Measurements from ENCODE around the gene SYT8. TPM values are rescaled to one million over a fixed set of nuclear protein-coding genes. Genes with fewer than 3 reads are reported as not detected.
"Not testable (repeated sequence)": the region's sequence is repeated elsewhere in the genome, so short reads cannot be mapped to it uniquely, and the experiment has no call there.

The SYT8 gene
- polyA plus RNA-seq, 1 of the 3 experiments (the other 2 are of a cell fraction): not detected

- TF ChIP-seq CTCF (IDR thresholded peaks at IDR 0.05) (no peak), RFX5 (IDR thresholded peaks at IDR 0.05; ENCODE audit: low read length) (no peak), SMC3 (IDR thresholded peaks at IDR 0.05; ENCODE audit: low read depth, low read length) (no peak), MXI1 (IDR thresholded peaks at IDR 0.05; ENCODE audit: low read depth, low read length) (no peak)
Measured at GRCh38 chr11:1797391-1798125, 37.2 kb upstream of the SYT8 start (continued).

- H3K36me3 ChIP-seq (replicated peaks in 1 of 2; ENCODE audit: control insufficient read depth in 1 of 2, insufficient read depth in 2 of 2, low read length in 1 of 2): no peaks in the 10 kb centered on the region
- no peaks in the 10 kb centered on the region for H4K20me1 ChIP-seq (ENCODE audit: insufficient read depth)
- no peaks in the 10 kb centered on the region for H3K9me2 ChIP-seq
- TF ChIP-seq EZH2phosphoT487 (IDR thresholded peaks at IDR 0.05; ENCODE audit: borderline replicate concordance, low read depth): no peak
- H3K27ac ChIP-seq (ENCODE audit: low read depth in 2 of 2, low read length in 1 of 2): no peak overlapping the region
- H3K9ac ChIP-seq: no peak overlapping the region
- H3K4me2 ChIP-seq: no peak overlapping the region
- no peaks in the 10 kb centered on the region for H3F3A ChIP-seq (replicated peaks; ENCODE audit: insufficient read depth)
- WGBS (ENCODE audit: low lambda C conversion rate): 89% methylated on average over 13 of the region's 20 CpGs
- H2AFZ ChIP-seq (ENCODE audit: low read depth): no peak overlapping the region
- no peaks in the 10 kb centered on the region for H3K9me3 ChIP-seq
- no peaks in the 10 kb centered on the region for H3K79me2 ChIP-seq (ENCODE audit: insufficient read depth)
- no peak overlapping the region for H3K4me3 ChIP-seq (ENCODE audit: low read depth in 2 of 2, low read length in 1 of 2)
- no peak for DNase-seq
- ChIA-PET POLR2A (no interaction called here), CTCF (interaction anchor here (1.1 to 1.4 kb wide), 2 partner anchors 14 to 353 kb away, joined by 3 read pairs; no protein-coding TSS in a partner anchor)
- no peaks in the 10 kb centered on the region; the same call in 1 of the 2 replicates for H3K27me3 ChIP-seq (ENCODE audit: insufficient read depth)
- no peaks in the 10 kb centered on the region for H3K4me1 ChIP-seq (ENCODE audit: control insufficient read depth in 1 of 2, insufficient read depth in 2 of 2, low read depth in 1 of 2, low read length in 1 of 2)
Measured at GRCh38 chr11:1803246-1803645, 31.5 kb upstream of the SYT8 start.

- WGBS (ENCODE audit: low lambda C conversion rate): 79% methylated on average over 29 of the region's 42 CpGs
- not testable (repeated sequence) for H4K20me1 ChIP-seq (ENCODE audit: insufficient read depth)
- CTCF ChIA-PET: interaction anchor here (0.8 to 1.4 kb wide), 3 partner anchors 24 to 352 kb away, joined by 3 read pairs; no protein-coding TSS in a partner anchor
Measured at GRCh38 chr11:1803835-1804519, 30.8 kb upstream of the SYT8 start.

More at GRCh38 chr11:1803835-1804519, 30.8 kb upstream of the SYT8 start:
- H3K4me1 ChIP-seq (ENCODE audit: control insufficient read depth in 1 of 2, insufficient read depth in 2 of 2, low read depth in 1 of 2, low read length in 1 of 2); H3K4me2 ChIP-seq; H3K9ac ChIP-seq; POLR2A ChIA-PET; H3F3A ChIP-seq (replicated peaks; ENCODE audit: insufficient read depth); H3K4me3 ChIP-seq (ENCODE audit: low read depth in 2 of 2, low read length in 1 of 2); H3K9me2 ChIP-seq; H2AFZ ChIP-seq (ENCODE audit: low read depth); DNase-seq; H3K79me2 ChIP-seq (ENCODE audit: insufficient read depth); H3K9me3 ChIP-seq; H3K36me3 ChIP-seq (replicated peaks in 1 of 2; ENCODE audit: control insufficient read depth in 1 of 2, insufficient read depth in 2 of 2, low read length in 1 of 2); H3K27me3 ChIP-seq (ENCODE audit: insufficient read depth); H3K27ac ChIP-seq (ENCODE audit: low read depth in 2 of 2, low read length in 1 of 2): not testable (repeated sequence)
